ENCODE measurements around the gene CFAP70. TPM values are rescaled to one million over a fixed set of nuclear protein-coding genes. Genes with fewer than 3 reads are reported as not detected.
"Not testable (repeated sequence)": the region's sequence is repeated elsewhere in the genome, so short reads cannot be mapped to it uniquely, and the experiment has no call there.

Gene CFAP70
- total RNA-seq, 1 experiment from 2014 or later: 1.5 TPM

GRCh38 chr10:73398024-73398423 lies 39.4 kb upstream of the CFAP70 start:
- ChIA-PET CTCF (interaction anchor here (0.6 to 0.9 kb wide), 5 partner anchors 13 to 176 kb away, joined by 3 to 4 read pairs (median 3); no protein-coding TSS in a partner anchor), POLR2A (no interaction called here)
- TF ChIP-seq CTCF (IDR thresholded peaks at IDR 0.05; ENCODE audit: unreplicated experiment): no peak
- no peak overlapping the region for H3K4me3 Mint-ChIP-seq (ENCODE audit: unreplicated experiment)
- intact Hi-C loops (cut with micrococcal nuclease): no loop called here
- BruUV-seq (replicated peaks): no TSS peak
- H3K36me3 Mint-ChIP-seq (ENCODE audit: insufficient read depth, unreplicated experiment): peaks cover 78% of the 10 kb centered on the region
- H3K27ac Mint-ChIP-seq (ENCODE audit: low read depth, unreplicated experiment): no peak overlapping the region
- H3K9me3 Mint-ChIP-seq (ENCODE audit: unreplicated experiment): no peaks in the 10 kb centered on the region
- DNase-seq (ENCODE audit: unreplicated experiment): no peak
- no peaks in the 10 kb centered on the region for H3K27me3 Mint-ChIP-seq (ENCODE audit: insufficient read depth, unreplicated experiment)
- H3K4me1 Mint-ChIP-seq (ENCODE audit: insufficient read depth, unreplicated experiment): no peaks in the 10 kb centered on the region

GRCh38 chr10:73394325-73394724 lies 35.7 kb upstream of the CFAP70 start:
- H3K4me1 Mint-ChIP-seq (ENCODE audit: insufficient read depth, unreplicated experiment); H3K27me3 Mint-ChIP-seq (ENCODE audit: insufficient read depth, unreplicated experiment); BruUV-seq (replicated peaks); H3K9me3 Mint-ChIP-seq (ENCODE audit: unreplicated experiment); POLR2A ChIA-PET; CTCF ChIA-PET; H3K4me3 Mint-ChIP-seq (ENCODE audit: unreplicated experiment); intact Hi-C loops (cut with micrococcal nuclease); H3K27ac Mint-ChIP-seq (ENCODE audit: low read depth, unreplicated experiment); DNase-seq (ENCODE audit: unreplicated experiment): not testable (repeated sequence)
- H3K36me3 Mint-ChIP-seq (ENCODE audit: insufficient read depth, unreplicated experiment): peaks cover 86% of the 10 kb centered on the region

- CTCF ChIA-PET: no interaction called here
These were observed 29.6 kb upstream of the CFAP70 start for GRCh38 chr10:73388228-73388627.

GRCh38 chr10:73386583-73386982 lies 27.9 kb upstream of the CFAP70 start:
- intact Hi-C loops (cut with micrococcal nuclease): no loop called here
- ChIA-PET POLR2A (no interaction called here), CTCF (interaction anchor here (0.5 to 1.1 kb wide), 2 partner anchors 11 to 183 kb away, joined by 4 read pairs; no protein-coding TSS in a partner anchor)
- TF ChIP-seq CTCF (IDR thresholded peaks at IDR 0.05; ENCODE audit: unreplicated experiment): no peak
- Mint-ChIP-seq H3K4me1 (ENCODE audit: insufficient read depth, unreplicated experiment) (no peaks in the 10 kb centered on the region), H3K9me3 (ENCODE audit: unreplicated experiment) (no peaks in the 10 kb centered on the region), H3K36me3 (ENCODE audit: insufficient read depth, unreplicated experiment) (peaks cover 94% of the 10 kb centered on the region), H3K27ac (ENCODE audit: low read depth, unreplicated experiment) (no peak overlapping the region), H3K4me3 (ENCODE audit: unreplicated experiment) (no peak overlapping the region), H3K27me3 (ENCODE audit: insufficient read depth, unreplicated experiment) (no peaks in the 10 kb centered on the region)
- BruUV-seq (replicated peaks): no TSS peak
- DNase-seq (ENCODE audit: unreplicated experiment): no peak

More at GRCh38 chr10:73388228-73388627, 29.6 kb upstream of the CFAP70 start:
- intact Hi-C loops (cut with micrococcal nuclease): no loop called here
- DNase-seq (ENCODE audit: unreplicated experiment): no peak
- H3K4me1 Mint-ChIP-seq (ENCODE audit: insufficient read depth, unreplicated experiment): no peaks in the 10 kb centered on the region
- H3K36me3 Mint-ChIP-seq (ENCODE audit: insufficient read depth, unreplicated experiment): peaks cover 91% of the 10 kb centered on the region
- H3K9me3 Mint-ChIP-seq (ENCODE audit: unreplicated experiment): no peaks in the 10 kb centered on the region
- POLR2A ChIA-PET: interaction anchor here (0.7 kb wide), 1 partner anchor 8 kb away, joined by 3 read pairs; no protein-coding TSS in a partner anchor
- no peak overlapping the region for H3K4me3 Mint-ChIP-seq (ENCODE audit: unreplicated experiment)
- no peaks in the 10 kb centered on the region for H3K27me3 Mint-ChIP-seq (ENCODE audit: insufficient read depth, unreplicated experiment)
- no TSS peak for BruUV-seq (replicated peaks)
- no peak overlapping the region for H3K27ac Mint-ChIP-seq (ENCODE audit: low read depth, unreplicated experiment)
- no peak for TF ChIP-seq CTCF (IDR thresholded peaks at IDR 0.05; ENCODE audit: unreplicated experiment)

Data from MCF 10A (cell line).